IPS DF 6.9 (cell line): ENCODE measurements around the gene NMNAT2.
A peak's percentile ranks its signal among the peaks of the same experiment; 100 is the strongest.
"Not testable (repeated sequence)": the region's sequence is repeated elsewhere in the genome, so short reads cannot be mapped to it uniquely, and the experiment has no call there.

ENCODE experiments used
- DNase-seq: peaks from one replicate; pipeline ENCODE4 v3.0.0-alpha.2; 2013; ENCODE audit warnings: low read depth, low spot score
- H3K27ac ChIP-seq: one replicate; pipeline ENCODE4 v1.5.1; 2013; ENCODE audit warnings: low read length, control low read depth
- H3K27me3 ChIP-seq: 2 replicates; pipeline ENCODE4 v1.6.1; 2013; ENCODE audit warnings: mild to moderate bottlenecking, low read length; ENCODE audit not compliant: control insufficient read depth, insufficient read depth
- H3K36me3 ChIP-seq: 2 replicates; pipeline ENCODE4 v1.6.1; 2013; ENCODE audit warnings: low read length; ENCODE audit not compliant: control insufficient read depth, insufficient read depth
- H3K4me1 ChIP-seq: 2 replicates; pipeline ENCODE4 v1.6.1; 2013; ENCODE audit warnings: low read length; ENCODE audit not compliant: control insufficient read depth, insufficient read depth
- H3K4me3 ChIP-seq: 2 replicates; pipeline ENCODE4 v1.5.1; 2013; ENCODE audit warnings: mild to moderate bottlenecking, low read length
- H3K9me3 ChIP-seq: 2 replicates; pipeline ENCODE4 v1.6.1; 2013; ENCODE audit warnings: low read length, inconsistent platforms; ENCODE audit not compliant: control insufficient read depth, insufficient read depth
- WGBS: extraction: QIAGEN DNeasy Blood & Tissue Kit; methylation state at CpG from one replicate; pipeline ENCODE4 v1.1.7; 2013; ENCODE audit warnings: mixed read lengths, missing lambda C conversion rate; ENCODE audit not compliant: insufficient read length, insufficient coverage; 5-methylcytosine and 5-hydroxymethylcytosine counted together

NMNAT2 gene

DNA sequence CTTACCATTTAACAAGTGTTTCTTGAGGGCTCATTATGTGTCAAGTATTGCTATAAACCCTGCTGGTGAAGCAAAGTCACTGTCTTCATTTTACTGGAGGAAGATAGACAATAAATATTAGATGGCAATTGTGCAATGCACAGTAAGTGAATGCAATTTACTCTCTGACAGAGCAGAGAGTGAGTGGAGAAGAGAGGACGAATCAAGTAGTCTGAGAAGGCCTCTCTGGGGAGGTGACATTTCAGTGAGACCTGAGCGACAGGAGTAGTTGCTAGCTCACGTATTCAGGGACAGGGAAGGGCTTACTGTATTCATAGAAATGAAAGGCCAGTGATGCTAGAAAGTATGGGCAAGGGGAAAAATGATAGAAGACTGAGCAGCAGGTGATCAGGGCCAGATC is 1.2 kb upstream of the NMNAT2 start:
- Histone ChIP-seq H3K4me3 (no peak overlapping the region), H3K9me3 (no peaks in the 10 kb centered on the region), H3K27me3 (peaks cover 2% of the 10 kb centered on the region; the same call in 1 of the 2 replicates), H3K4me1 (peaks cover 6% of the 10 kb centered on the region; the same call in 1 of the 2 replicates), H3K36me3 (no peaks in the 10 kb centered on the region), H3K27ac (no peak overlapping the region)
- WGBS: no CpG with 5 or more reads among the region's 3 CpGs
- DNase-seq: no peak

DNA sequence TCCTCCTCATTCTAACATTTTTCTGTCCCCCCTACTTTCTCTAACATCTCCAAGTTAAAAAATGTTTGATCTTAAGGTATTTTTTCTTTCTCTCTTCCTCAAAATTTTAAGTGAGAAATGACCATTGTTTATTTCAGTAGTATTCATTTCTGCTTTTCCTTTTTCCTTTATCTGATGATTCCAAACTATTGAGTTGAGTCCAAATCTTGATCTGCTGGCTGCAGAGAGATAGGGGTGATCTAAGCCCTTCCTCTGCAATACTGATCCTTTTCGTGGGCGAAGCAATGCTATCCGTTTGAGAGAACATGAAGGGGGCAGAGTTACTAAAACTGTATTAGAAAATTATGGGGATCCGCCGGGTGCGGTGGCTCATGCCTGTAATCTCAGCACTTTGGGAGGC is 516 bp upstream of the NMNAT2 start:
- Histone ChIP-seq H3K27me3 (peaks cover 2% of the 10 kb centered on the region; the same call in 1 of the 2 replicates), H3K4me1 (peaks cover 6% of the 10 kb centered on the region; the same call in 1 of the 2 replicates), H3K36me3 (no peaks in the 10 kb centered on the region), H3K4me3 (no peak overlapping the region; the same call in 1 of the 2 replicates), H3K9me3 (no peaks in the 10 kb centered on the region), H3K27ac (no peak overlapping the region)
- DNase-seq: no peak
- WGBS: no CpG with 5 or more reads among the region's 6 CpGs

DNA sequence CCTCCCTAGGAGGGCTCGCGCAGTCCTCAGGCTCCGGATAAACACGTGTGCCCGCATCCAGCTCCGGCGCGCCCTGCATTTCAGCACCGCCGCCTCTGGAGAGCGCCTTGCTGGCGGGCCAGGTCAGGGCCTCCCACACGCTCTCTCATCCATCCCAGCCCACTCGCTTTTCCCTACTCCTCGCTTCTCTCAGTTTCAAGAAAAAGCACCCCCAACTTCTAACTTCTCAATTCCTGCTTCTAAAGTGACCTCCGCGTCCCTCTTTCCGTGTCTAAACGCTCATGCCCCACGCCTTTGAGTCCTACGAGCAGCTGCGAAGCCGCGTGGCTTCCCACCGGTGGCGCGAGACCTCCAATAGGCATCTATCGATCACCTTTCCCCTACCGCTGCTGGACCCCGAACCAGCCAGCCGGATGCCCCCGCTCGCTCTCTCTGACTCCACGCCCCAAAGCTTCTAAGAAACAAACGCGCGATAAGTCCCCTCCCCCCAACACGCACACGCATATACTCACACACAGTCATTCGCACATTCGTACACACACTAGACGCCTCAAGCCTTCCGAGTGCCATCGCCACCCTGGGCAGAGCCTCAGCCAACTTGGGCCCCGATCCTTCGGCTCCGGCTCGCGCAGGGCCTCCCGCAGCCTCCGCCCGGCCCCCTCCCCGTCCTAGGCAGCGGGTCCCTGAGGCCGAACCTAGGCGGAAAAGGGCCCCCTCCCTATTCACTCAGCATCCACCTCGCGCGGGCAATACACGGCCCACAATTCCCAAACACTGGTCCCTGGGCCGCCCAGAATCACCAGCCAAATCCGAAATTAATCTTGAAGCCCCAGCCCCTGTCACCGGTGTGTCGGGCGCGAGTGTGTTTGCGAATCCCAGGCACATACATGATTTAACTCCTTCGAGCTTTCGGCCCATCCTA is 1.1 kb downstream of the NMNAT2 start:
- H3K27ac ChIP-seq: no peak overlapping the region
- H3K36me3 ChIP-seq: no peaks in the 10 kb centered on the region
- peaks cover 6% of the 10 kb centered on the region; the same call in 1 of the 2 replicates for H3K4me1 ChIP-seq
- DNase-seq: peak; percentile 47
- WGBS: no CpG with 5 or more reads among the region's 69 CpGs
- H3K9me3 ChIP-seq: no peaks in the 10 kb centered on the region
- H3K27me3 ChIP-seq: peaks cover 2% of the 10 kb centered on the region; the same call in 1 of the 2 replicates
- peak overlapping the region; percentile 43; the same call in 1 of the 2 replicates for H3K4me3 ChIP-seq

DNA sequence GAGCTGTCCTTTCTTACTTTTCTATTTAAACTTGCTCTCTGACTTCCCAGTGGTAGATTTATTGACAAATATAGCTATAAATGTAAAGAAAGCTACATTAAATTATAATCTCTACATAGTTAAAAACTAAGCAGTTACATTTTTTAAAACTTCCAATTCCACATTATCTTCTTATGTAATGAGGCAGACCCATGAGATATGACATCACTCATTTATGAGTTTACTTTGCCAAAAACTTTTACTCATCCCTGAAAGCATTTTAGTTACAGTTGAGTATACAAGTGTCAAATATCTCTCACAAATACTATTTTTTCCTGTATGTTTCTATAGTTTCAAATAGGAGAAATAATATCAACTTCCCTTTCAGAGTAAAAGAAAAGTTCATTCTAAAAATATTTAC is 3.8 kb downstream of the NMNAT2 start:
- no peak for DNase-seq
- peaks cover 6% of the 10 kb centered on the region; the same call in 1 of the 2 replicates for H3K4me1 ChIP-seq
- no peaks in the 10 kb centered on the region for H3K36me3 ChIP-seq
- H3K4me3 ChIP-seq: no peak overlapping the region
- H3K27ac ChIP-seq: no peak overlapping the region
- peaks cover 2% of the 10 kb centered on the region; the same call in 1 of the 2 replicates for H3K27me3 ChIP-seq
- H3K9me3 ChIP-seq: no peaks in the 10 kb centered on the region

DNA sequence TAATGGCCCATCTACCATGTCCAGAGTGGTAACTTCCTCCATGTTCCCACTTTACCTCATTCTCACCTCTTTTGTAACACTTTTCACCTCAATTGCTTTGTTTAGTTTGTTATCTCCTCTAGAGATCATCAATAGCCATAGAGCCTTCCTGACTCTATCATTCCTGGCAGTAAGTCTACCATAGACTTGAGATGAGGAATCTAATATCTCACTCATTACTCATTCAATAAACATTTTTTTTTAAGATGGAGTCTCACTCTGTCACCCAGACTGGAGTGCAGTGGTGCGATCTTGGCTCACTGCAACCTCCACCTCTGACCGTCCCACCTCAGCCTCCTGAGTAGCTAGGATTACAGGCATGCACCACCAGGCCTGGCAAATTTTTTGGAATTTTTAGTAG is 7.1 kb downstream of the NMNAT2 start:
- no CpG with 5 or more reads among the region's 2 CpGs for WGBS
- H3K27me3 ChIP-seq: no peaks in the 10 kb centered on the region; the same call in 1 of the 2 replicates

DNA sequence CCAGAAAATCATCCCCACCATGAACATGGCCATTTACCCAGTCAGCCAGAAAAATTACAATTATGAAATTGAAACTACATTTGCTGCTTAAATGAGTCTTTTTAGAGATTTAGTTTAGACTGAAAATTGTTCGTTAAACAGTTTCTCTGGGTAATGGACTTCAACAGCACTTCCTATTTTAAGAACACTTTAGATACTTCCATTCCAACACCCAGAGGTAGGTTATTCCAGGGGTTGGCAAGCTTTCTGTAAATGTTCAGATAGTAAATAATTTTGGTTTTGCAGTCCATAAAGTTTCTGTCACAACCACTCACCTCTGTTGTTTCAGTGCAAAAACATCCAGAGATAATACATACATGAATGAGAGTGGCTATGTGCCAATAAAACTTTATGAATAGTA is 10.2 kb downstream of the NMNAT2 start:
- no peaks in the 10 kb centered on the region for H3K27me3 ChIP-seq
- H3K27ac ChIP-seq: no peak overlapping the region
- no peak overlapping the region for H3K4me3 ChIP-seq
- DNase-seq: no peak
- WGBS: no CpG with 5 or more reads among the region's 1 CpG
- no peaks in the 10 kb centered on the region for H3K9me3 ChIP-seq
- no peaks in the 10 kb centered on the region; the same call in 1 of the 2 replicates for H3K4me1 ChIP-seq
- H3K36me3 ChIP-seq: no peaks in the 10 kb centered on the region

More for the DNA sequence above, 7.1 kb downstream of the NMNAT2 start:
- H3K27ac ChIP-seq: no peak overlapping the region
- peaks cover under 1% of the 10 kb centered on the region; the same call in 1 of the 2 replicates for H3K4me1 ChIP-seq
- no peaks in the 10 kb centered on the region for H3K9me3 ChIP-seq
- H3K36me3 ChIP-seq: no peaks in the 10 kb centered on the region
- no peak overlapping the region for H3K4me3 ChIP-seq
- DNase-seq: no peak

DNA sequence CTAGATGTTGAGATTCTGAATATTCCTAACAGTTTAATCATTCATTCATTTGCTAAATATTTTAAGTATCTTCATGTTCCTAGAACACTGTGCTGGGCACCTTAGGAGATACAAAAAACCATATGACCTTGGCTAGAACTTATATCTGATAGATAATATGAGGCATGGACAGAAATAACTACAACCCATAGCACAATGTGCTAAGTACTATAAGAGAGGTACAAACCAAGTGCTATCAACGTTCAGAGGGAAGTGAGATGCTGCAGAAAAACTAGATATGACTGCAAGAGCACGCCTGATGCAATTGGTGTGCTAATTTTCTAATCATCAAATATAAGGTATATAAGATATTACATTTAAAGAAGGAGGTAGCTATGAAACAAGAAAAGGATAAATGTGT is 10.7 kb downstream of the NMNAT2 start:
- no peak for DNase-seq
- H3K4me1 ChIP-seq: no peaks in the 10 kb centered on the region; the same call in 1 of the 2 replicates
- no CpG with 5 or more reads among the region's 2 CpGs for WGBS
- H3K27me3 ChIP-seq: no peaks in the 10 kb centered on the region
- no peaks in the 10 kb centered on the region for H3K36me3 ChIP-seq
- H3K4me3 ChIP-seq: no peak overlapping the region
- no peaks in the 10 kb centered on the region for H3K9me3 ChIP-seq
- H3K27ac ChIP-seq: no peak overlapping the region

DNA sequence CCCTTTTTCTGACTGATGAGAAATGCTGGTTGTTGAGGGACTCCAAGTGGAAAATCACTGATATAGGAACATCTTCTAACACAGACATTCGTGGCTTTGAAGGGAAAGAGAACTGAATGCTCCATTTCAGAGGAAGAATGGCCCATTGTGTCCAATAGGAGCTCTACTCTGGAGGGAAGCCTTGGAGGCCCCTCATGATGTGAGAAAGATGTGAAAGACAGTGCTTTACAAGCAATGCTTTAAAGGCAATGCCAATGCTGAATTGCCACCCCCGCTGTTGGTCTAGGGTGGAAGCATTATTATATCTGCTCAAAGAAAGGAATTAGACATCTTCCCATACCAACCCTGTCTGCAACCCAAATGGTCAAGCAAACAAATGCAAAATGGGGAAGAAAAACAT is 13.7 kb downstream of the NMNAT2 start:
- DNase-seq: no peak
- H3K4me3 ChIP-seq: no peak overlapping the region
- no CpG with 5 or more reads among the region's 2 CpGs for WGBS

DNA sequence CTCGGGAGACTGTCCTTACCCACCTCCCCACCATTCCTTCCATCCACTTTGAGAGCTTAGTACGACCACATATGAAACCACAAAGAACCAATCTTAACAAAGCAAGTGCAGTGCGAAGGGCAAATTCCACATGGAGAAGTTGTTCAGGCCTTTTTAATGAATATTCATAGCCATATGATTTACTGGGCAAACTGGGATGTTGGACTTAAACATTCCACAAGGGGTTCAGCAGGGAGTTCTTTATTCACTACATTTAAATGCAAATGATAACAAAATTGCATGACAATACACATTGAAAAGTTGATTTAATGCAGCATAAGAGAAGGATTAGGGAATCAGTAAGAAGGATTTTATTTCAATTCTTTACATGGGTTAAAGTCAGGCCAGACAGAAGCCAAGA is 14.7 kb downstream of the NMNAT2 start:
- peak; percentile 39 for DNase-seq

More for the DNA sequence above, 13.7 kb downstream of the NMNAT2 start:
- Histone ChIP-seq H3K36me3 (no peaks in the 10 kb centered on the region), H3K27me3 (no peaks in the 10 kb centered on the region), H3K4me1 (no peaks in the 10 kb centered on the region; the same call in 1 of the 2 replicates), H3K9me3 (no peaks in the 10 kb centered on the region), H3K27ac (no peak overlapping the region)

DNA sequence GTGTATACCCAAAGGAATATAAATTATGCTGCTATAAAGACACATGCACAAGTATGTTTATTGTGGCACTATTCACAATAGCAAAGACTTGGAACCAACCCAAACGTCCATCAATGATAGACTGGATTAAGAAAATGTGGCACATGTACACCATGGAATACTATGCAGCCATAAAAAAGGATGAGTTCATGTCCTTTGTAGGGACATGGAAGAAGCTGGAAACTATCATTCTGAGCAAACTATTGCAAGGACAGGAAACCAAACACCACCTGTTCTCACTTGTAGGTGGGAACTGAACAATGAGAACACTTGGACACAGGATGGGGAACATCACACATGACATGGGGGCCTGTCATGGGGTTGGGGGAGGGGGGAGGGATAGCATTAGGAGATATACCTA is 16.6 kb downstream of the NMNAT2 start:
- H3K27ac ChIP-seq, H3K36me3 ChIP-seq, H3K4me3 ChIP-seq, H3K27me3 ChIP-seq, DNase-seq, H3K4me1 ChIP-seq, H3K9me3 ChIP-seq: not testable (repeated sequence)
- WGBS: no CpG with 5 or more reads among the region's 1 CpG

More for the DNA sequence above, 14.7 kb downstream of the NMNAT2 start:
- no peak overlapping the region for H3K27ac ChIP-seq
- no peaks in the 10 kb centered on the region for H3K9me3 ChIP-seq
- no peaks in the 10 kb centered on the region for H3K36me3 ChIP-seq
- WGBS: no CpG with 5 or more reads among the region's 3 CpGs
- no peaks in the 10 kb centered on the region; the same call in 1 of the 2 replicates for H3K4me1 ChIP-seq
- no peaks in the 10 kb centered on the region for H3K27me3 ChIP-seq
- no peak overlapping the region for H3K4me3 ChIP-seq
